ENCODE measurements around the gene DMRT3.
A peak's percentile ranks its signal among the peaks of the same experiment; 100 is the strongest.
"Not testable (repeated sequence)": the region's sequence is repeated elsewhere in the genome, so short reads cannot be mapped to it uniquely, and the experiment has no call there.

DMRT3 gene

DNA sequence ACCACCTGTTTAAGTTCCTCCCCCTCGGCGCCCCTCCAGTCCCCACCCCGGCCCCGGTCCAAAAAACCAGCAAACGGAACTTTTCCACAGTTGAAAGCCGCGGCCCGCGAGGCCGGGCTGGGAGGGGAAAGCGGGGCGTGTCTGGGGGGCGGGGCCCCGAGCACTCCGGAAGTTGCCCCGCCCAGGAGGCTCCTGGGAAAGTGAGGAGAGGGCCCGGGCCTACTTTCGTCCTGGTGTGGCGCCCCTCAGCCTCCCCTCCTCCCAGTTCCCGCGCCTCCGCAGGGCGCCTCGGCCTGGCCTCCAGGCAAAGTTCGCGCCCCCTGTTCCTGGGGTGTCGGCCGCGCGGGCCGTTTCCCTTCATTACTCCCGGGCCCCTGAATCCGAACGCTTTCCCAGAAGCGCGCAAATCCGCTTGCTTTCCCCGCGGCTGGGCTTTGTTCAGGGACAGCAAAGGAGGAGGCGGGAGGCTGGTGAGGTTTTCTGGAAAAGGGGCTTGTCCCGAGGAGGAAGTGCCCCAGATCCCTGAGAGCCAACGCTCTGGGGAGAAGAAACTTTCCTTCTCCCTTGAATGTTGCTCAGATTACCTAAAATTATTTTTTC is 4.5 kb upstream of the DMRT3 start:
- DNase-seq = no peak

DNA sequence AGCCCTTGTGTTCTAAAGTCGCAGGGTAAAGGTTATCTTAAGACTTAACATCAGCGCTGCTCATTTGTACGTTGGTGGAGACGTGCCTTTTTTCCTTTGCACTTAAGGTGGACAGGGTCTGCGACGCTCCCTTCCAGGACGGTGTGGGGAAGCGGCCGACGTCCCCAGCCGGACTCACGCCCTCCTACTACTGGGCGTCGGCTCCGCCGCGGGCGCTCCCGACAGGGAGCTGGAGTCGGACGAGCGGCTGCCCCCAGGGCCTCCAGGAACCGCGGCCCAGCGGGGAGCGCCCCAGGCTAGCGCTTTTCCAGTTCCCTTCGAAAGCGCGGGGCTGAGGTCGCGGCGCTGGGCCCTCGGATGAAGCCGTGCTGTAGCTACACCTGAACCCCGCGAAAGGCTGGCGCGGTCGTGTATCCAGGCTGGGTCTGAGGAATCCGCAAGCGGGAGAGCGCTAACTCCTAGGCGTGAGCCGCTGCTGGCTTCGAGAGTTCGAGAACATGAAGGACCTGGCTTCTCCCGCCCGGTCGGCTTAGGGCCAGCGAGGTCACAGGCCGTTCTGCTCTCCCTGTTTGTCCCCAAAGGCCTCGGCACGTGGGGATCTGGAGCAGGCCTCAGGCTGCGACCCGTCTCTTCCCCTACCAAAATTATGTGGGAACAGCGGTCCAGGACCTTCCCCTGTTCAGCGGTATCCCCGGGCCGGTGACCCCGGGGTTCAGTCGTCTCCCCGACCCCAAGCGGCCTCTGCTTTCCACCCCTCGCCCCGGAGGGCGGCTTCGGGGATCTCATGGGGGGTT is 3.8 kb upstream of the DMRT3 start:
- DNase-seq = no peak

DNA sequence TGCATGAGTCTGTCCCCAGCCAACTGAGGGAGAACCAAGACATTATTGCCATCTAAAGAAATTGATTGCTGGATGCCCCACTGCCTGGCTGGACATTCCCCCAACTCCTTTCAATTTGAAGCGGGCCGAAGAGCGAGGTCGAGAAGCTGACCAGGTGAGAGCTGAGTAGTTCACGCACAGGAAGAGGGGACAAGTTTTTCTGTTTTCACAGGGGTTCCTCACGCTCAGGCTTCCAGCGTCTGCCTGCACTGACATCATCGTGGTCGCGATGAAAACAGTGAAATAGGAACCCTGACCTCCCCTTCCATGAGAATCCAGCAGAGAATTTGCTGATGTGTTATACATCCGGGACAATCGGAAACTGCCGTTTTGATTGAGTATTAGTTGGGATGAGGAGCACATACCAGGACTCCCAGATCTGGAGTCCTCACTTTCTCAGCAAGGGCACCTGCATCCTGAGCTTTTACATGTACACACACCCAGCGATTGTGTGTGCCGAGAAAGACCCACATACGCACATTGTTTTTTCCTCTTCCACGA is 3.1 kb upstream of the DMRT3 start:
- DNase-seq = no peak

DNA sequence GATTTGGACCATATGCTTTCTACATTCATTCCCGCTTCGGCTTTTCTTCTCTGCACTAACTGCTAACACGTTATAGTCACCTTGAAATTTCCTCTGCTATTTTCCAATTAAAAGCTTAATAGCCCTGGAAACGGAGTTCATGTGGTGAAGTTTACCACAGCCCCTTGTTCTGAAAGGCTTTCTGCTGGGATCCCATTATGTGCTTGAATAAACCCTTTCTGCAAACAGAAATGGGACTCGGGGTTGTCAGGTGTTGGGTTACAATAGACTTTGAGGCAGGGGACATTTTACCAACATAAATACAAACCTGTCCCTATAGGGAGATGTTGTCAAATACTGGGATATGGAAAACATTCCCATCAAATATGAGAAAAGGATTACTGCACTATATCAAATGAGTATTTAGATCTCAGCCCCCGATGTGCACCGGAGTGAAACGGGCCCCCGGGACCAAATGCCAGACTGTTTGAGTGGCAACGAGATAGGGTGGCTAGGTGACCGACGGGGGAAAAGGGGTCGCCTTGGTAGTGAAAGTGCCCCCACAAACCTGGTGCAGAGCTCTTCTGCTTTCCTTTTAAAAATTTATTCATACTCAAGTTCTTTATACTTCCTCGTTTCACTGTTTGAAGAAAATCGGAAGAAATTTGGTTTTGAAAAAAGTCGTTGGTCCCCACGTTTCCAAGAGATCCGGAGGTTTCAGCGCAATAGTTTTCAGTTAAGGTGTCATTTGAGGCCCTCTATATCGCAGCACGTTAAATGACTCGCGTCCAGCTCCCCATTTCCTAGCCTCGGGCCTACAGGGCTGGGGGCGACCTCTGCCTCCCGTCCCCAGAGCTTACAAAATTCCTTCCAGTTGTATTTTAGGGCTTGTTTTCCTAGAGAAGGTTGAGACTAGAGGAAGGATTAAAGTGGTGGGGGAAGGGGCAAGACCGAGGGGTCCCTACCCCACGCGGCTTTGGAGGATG is 2.1 kb upstream of the DMRT3 start:
- no peak for DNase-seq

DNA sequence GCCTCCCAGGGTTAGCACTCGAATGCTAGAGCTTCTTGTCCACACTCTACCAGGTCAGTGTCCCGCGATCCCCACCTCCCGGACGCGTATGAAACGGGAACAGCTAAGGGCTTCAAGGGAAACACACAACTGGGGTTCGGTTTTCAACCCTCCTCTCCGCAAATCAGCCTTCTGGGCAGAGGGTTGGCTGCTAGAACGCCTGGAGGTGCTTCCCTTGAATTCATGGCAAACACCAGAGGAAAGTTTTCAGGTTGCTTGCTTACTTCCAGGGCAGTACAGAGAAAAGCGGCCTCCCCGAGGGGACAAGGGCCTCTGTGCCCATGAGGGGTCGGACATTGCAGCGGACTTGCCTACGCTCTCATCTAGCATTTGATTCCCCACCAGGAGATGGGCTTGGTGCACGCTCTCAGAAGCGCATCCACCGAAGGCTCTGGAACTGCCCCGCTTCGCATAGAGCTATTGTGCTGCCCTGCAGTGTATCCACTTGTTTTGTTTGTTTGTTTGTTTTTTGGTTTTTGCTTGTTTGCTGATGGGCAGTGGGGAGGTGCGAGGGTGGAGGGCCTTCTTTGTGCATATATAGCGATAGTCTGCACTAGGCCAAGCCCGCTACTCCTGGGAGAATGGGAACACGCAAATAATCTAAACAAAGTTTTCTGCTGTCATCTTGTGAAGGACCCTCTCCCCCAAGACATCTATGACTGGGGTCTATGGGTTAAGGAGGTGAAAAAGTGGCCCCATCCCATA is 1.3 kb upstream of the DMRT3 start:
- DNase-seq = no peak

DNA sequence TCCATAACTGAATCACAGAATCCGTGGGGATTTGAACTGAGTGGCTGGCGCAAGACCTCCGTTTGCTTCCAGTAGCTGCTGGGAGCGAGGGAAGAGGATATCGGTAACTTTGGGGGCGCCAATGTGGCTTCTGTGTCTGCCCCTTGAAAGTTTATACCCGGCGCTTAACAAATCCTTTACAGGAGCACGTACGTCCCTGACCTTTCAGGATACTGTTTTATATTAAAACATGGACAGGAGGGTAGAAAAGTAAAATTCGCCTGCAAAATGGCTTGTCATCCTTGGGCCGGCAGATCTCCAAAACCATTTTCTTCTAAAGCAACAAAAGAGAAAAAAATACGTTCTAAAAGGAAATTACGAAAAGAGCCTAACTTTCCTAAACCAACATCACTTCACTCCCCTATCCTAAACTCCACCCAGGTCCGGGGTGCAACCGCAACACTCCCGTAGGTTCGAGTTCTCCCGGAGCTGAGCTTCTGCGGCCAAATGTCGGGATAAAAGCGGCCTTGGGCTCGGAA is 656 bp upstream of the DMRT3 start:
- DNase-seq = no peak

DNA sequence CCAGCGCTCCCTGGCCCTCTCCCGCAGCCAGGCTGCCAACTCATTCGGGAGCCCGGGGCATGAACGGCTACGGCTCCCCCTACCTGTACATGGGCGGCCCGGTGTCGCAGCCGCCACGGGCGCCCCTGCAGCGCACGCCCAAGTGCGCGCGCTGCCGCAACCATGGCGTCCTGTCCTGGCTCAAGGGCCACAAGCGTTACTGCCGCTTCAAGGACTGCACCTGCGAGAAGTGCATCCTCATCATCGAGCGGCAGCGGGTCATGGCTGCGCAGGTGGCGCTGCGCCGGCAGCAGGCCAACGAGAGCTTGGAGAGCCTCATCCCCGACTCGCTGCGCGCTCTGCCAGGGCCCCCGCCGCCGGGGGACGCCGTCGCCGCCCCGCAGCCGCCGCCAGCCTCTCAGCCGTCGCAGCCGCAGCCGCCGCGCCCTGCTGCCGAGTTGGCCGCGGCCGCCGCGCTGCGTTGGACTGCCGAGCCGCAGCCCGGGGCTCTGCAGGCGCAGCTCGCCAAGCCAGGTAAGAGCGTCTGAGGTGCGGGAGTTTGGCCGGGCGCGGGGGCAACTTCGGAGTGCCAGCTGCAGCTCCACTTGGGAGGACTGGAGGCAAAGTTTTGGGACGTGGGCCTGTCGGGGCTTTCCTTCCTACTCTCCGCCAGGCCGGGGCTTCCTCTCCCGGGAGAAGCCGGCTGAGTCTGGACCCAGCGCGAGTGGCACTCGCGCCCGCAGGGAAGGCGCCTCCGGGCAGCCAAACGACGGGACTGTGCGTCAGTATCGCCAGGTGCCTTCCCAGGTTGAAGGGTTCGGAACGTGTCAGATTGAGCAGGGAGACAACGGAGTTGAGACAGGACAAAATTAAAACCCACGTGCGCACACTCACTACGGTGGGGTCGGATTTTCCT is 735 bp downstream of the DMRT3 start:
- peak; percentile 56 for DNase-seq

DNA sequence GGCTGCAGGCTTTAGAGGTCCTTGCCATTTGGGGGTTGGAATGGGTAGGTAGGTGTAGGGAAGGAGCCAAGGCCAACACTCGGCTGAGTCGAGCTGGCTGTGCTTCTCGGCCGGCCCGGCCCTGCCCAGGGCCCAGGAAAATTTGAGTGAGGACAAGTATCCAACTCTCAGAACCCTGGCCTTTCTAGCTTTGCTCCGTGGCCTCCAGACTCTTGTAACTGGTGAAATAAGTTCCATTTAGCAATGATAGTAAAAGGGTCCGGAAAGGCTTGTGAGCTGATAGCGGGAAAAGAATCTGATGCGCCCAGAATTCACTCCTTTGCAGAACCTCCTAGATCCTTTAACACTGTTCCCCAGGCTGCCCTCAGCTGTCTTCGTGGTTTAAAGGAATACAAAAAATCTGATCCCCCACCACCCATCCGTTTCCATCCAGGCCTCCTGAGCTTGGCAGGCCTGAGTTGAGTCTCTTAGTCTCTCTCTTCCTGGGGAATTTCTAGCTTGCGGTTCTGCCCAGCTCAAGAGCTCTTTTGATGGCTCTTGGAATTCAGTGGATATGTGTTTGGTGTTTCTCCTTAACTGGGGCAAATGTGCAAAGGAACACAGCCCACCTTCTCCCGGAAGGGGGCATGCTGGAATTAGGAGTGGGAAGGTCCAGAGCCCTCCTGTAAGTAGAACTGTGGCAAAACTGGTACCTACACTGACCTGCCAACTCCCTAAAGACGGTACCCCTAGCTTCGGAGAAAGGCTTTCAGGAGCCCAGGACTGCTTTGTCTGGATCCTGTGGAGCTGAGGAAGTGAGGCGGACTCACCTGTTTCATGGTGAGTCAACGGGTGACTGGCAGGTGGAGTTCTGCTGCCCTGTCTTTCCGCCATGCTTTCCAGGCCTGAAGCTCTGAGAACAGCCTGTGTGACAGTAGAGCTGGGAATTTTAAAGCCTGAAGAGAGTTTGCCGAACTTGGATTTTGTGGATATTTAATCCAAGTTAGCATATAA is 1.7 kb downstream of the DMRT3 start:
- DNase-seq = no peak

DNA sequence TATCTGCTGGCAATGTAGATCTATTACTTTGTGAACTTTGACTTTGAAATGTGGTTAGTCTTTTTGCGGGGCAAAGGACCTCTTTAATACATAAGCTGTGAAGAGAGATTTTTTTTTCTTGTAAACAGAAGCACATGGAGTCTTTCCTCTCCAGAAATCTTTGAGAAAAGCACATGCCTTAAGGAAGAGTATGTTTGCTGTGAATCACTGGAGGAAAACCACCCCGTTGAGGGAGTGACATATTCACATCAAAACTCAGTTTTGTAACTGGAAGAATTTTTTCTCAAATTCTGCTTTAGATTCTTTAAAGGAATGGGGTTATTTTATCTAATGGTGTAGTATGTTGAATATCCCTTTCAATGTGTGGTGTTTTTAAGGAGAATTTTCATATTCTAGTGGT is 3.5 kb downstream of the DMRT3 start:
- DNase-seq = no peak

DNA sequence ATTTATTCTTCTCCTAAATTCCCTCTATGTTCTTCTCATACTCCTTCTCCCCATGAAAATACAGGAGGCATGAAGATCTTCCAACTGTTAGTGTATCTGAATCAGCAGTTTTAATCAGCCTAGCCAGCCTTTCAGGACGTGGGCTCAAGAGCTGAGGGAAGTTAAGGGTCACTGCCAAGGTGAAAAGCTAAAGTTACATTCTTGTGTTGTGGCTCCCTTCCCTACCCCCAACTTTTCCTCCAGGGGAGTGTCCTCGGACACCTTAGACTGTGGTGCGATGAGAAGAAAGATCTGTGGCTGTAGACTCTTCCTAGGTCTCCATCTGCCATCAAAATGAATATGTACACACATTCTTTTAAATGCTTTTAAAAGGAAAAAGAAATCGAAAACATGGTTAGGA is 4.2 kb downstream of the DMRT3 start:
- DNase-seq = no peak

DNA sequence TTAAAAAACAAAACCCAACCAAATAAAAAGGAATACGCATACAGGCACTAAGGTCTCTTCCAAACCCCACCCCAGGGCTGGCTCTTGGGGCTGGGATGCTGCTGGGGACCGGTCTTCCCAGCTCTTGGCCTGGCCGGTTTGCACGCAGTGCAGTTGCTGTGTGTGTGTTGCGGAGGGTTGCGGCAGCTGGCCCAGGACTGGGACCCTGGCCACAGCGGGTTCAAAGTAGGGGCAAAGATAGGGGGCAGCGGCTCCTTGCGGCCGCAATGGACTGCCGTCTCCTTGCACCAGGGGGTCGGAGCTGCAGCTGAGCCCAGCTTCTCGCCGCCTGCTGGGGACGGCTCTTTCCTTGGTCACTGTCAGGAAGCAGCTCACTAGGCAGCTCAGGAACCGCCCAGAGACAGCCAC is 5.0 kb downstream of the DMRT3 start:
- no peak for DNase-seq

DNA sequence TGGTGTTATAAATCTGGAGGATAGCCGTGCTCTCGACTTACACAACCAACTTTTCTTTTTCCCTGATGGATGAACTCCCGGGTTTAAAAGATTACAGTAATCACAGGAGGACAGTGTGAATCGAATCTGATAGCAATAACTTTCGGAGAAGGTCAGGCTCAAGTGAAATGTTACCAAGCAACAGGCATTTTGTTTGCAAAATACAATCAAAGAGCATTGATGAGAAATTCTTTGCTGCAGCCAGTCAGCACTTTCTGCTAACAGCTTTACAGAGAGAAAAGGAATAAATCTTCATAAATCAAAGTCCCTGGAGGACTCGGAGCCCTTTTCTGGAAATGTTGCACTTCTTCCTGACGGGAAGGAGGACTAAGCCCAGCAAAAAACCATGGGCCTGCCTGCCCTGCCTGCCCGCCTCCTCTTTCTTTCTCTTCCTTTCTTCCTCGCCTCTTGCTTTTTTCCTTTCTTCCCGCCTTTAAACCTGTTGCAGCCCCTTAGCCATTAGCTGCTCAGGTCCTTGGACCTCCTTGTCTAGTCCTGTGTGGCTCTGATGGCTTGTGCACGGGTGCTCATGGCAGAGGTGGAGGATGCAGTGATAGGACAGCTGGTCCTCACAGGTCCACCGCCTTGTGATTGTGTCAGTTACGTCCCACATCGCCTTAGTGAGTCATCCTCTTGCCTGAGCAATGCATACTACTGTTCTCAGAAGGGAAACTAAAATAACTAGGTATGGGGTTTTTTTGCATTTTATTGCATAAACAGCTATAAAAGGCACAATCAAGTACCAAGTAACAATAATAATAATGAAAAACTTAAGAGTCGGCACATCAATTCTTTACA is 6.2 kb downstream of the DMRT3 start:
- DNase-seq = no peak

DNA sequence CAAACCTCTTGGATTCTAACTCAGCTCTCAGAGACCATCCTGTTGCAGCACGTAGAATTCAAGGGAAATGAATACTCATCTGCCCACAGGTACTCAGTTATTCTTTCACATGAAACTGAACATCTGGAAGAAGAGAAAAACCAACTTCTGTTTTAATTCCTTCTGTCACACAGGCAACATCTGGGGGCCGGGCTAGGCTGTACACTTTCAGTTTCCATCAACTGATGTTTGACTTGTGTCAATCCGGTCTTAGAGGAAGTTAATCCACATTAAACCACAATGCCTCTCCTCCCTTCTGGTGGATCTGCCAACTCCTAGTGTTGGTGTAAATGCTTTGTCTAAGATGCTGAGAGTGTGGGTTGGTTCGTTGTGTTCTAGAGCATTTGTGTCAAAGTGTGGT is 17.6 kb downstream of the DMRT3 start:
- DNase-seq = no peak

DNA sequence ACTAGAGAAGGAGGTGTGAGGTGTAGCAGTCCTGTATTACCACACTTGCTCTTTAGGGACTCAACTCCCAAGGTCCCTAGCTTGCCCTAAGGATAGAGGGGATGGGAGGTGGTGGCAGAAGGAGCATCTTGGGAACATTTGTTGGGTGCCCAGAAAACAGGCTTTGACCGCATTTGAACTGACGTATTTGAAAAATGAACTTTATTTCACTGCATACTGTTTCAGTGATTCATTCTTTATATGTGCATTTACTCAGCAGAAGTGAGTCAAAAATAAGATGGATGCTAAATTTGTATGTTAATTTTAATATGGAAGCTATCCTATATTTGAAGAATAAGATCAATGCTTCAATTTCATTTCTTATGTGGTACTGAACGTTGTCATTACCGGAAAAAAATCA is 18.7 kb downstream of the DMRT3 start:
- DNase-seq = no peak

DNA sequence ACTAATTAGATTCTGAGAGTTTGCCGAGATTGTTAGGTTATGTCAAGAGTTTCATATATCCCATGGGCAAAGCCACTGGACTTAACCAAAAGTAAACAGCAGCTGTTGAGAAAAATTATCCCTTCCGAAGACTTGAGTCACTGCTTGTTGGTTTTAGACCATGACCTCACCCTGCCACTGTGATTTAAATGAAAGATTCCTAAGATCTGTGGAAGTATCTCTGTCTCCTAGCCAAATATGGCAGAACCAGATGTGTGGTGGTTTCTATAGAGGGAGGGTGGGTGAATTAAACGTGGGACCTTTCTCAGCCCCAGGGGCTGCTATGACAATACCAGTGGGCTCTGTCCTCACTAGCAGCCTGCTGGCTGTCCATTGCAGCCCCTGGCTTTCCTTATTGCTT is 19.3 kb downstream of the DMRT3 start:
- DNase-seq = no peak

DNA sequence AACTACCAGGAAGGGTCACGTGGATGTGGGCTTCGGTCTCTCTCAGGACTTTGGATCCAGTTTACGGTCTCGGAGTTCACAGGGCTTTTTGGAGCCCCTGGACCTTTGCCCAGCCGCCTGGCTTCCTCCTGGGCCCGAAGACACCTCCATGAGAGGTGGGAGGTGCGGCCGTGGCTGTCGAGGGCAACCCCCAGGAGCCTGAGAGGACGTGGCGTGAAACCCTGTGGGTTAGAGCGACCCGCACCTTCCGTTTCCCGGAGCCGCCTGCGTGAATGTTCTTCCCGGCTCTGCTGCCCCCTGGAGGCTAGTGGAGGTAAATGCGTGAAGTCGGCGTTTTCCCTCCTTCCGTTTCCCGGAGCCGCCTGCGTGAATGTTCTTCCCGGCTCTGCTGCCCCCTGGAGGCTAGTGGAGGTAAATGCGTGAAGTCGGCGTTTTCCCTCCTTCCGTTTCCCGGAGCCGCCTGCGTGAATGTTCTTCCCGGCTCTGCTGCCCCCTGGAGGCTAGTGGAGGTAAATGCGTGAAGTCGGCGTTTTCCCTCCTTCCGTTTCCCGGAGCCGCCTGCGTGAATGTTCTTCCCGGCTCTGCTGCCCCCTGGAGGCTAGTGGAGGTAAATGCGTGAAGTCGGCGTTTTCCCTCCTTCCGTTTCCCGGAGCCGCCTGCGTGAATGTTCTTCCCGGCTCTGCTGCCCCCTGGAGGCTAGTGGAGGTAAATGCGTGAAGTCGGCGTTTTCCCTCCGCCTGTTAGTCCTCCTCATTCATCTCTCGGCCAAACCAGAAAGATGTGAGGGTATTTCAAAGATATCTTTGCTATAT is 22.1 kb downstream of the DMRT3 start:
- not testable (repeated sequence) for DNase-seq

DNA sequence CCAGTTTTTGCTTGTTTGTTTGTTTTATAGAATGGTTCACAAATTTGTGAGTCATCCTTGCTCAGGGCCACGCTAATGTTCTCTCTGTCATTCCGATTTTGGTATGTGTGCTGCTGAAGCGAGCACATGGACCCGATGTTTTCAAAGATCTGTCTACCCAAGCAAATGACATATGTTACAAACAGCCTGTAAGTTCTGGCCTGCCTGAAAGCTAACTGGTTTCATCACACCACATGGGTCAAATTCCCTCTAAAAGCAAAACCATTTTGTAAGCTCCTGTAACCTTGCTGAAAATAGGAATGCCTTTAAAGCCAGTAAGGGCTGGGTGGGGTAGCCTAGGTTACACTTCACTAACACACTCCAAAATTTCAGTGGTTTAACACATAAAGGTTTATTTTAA is 25.4 kb downstream of the DMRT3 start:
- DNase-seq = no peak

DNA sequence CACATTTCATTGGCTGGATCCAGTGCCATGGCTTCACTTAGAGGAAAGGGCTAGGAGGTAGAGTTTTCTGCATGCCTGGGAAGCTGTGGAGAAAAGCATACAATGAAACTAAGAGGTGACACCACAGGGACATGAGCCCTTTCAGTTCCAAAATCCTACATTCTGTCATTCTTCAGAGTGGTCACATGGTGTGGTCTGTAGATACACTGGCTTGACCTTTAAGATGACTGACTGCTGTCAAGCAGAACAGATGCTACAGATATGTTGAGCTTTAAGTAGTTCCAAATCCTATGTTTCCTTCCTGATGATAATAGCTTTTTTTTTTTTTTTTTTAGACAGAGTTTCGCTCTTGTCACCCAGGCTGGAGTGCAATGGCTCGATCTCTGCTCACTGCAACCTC is 26.2 kb downstream of the DMRT3 start:
- no peak for DNase-seq
